ENCODE results near the gene MARVELD3.
"Not testable (repeated sequence)": the region's sequence is repeated elsewhere in the genome, so short reads cannot be mapped to it uniquely, and the experiment has no call there.

The MARVELD3 gene

DNA sequence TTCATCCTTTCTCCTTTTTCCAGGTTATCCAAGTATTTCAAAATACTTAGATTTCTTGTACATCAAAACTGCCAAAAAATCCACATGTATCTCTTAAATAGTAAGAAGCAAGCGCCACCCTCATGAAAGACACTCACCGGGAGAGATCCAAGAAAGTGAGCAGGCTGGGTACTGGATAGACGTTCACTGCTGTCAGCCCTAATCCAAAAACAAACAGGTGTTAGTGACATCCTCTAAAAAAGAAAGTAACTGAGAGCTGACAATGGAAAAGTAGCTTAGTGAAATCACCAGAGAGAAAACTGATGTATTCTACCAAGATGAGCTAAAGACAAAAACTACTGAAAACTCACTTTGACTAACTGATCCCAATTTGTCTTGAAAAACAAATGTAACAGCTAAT, 46.1 kb downstream of the MARVELD3 start:
- no peak for DNase-seq (ENCODE audit: low read depth in 2 of 2)

GRCh38 chr16:71672803-71673581, 47.0 kb downstream of the MARVELD3 start:
- DNase-seq (ENCODE audit: low read depth in 2 of 2), result no peak

GRCh38 chr16:71673582-71673973, 47.6 kb downstream of the MARVELD3 start:
- DNase-seq (ENCODE audit: low read depth in 2 of 2), result no peak

DNA sequence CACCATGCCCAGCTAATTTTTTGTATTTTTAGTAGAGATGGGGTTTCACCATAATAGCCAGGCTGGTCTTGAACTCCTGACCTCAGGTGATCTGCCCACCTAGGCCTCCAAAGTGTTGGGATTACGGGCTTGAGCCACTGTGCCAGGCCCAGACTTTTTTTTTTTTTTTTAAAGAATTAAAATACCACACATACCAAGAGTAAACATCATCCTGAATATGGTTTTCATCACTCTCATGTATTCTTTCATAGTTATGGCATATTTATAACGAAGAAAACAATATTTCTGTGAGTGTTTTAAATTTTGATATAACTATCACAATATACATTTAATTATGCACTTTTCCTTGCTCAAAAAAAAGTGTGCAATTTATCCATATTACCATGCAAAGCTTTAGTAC, 48.2 kb downstream of the MARVELD3 start:
- DNase-seq (ENCODE audit: low read depth in 2 of 2), result no peak

GRCh38 chr16:71675380-71675779, 49.4 kb downstream of the MARVELD3 start:
- no peak for DNase-seq (ENCODE audit: low read depth in 2 of 2)

GRCh38 chr16:71676236-71676635, 50.3 kb downstream of the MARVELD3 start:
- no peak for DNase-seq (ENCODE audit: low read depth in 2 of 2)

- DNase-seq (ENCODE audit: low read depth in 2 of 2), result no peak
Measured at GRCh38 chr16:71681360-71681759, 55.4 kb downstream of the MARVELD3 start.

GRCh38 chr16:71684280-71684679, 58.3 kb downstream of the MARVELD3 start:
- DNase-seq (ENCODE audit: low read depth in 2 of 2), result not testable (repeated sequence)

Measured in activated CD8-positive, alpha-beta memory T cell treated with anti-CD3 and anti-CD28 coated beads for 4 hours (primary cell).